Aorta (tissue), 5 donors: Measurements from ENCODE around the gene LRP1B. TPM values are rescaled to one million over a fixed set of nuclear protein-coding genes. Genes with fewer than 3 reads are reported as not detected.

ENCODE experiments used
- ATAC-seq: fragments of 200-7000 bp; cut with Tn5 transposase; one replicate; pipeline ENCODE4 v1.9.1; 2022; ENCODE audit warnings: moderate library complexity; ENCODE audit not compliant: low FRiP score
- DNase-seq, 2 donors: peaks; one replicate each; pipeline ENCODE4 v3.0.0-alpha.2; 2020
- H3K27ac ChIP-seq, 2 donors: one replicate each; pipeline ENCODE4 v1.5.1; 2013; ENCODE audit warnings: low read length in 2 of 2, mild to moderate bottlenecking in 2 of 2, moderate library complexity in 2 of 2, control low read depth in 1 of 2, inconsistent platforms in 1 of 2, low read depth in 1 of 2
- H3K27me3 ChIP-seq, 2 donors: one replicate each; pipeline ENCODE4 v1.6.1; 2013; ENCODE audit warnings: control low read depth in 1 of 2, low read length in 1 of 2, mild to moderate bottlenecking in 1 of 2, moderate library complexity in 1 of 2; ENCODE audit not compliant: insufficient read depth in 2 of 2, control insufficient read depth in 1 of 2
- H3K36me3 ChIP-seq, 2 donors: one replicate each; pipeline ENCODE4 v1.6.1; 2013; ENCODE audit warnings: control low read depth in 1 of 2, low read length in 1 of 2, mild to moderate bottlenecking in 1 of 2; ENCODE audit not compliant: insufficient read depth in 2 of 2, control insufficient read depth in 1 of 2
- H3K4me1 ChIP-seq, 2 donors: one replicate each; pipeline ENCODE4 v1.6.1; 2013; ENCODE audit warnings: low read length in 2 of 2, control low read depth in 1 of 2, mild to moderate bottlenecking in 1 of 2, moderate library complexity in 1 of 2; ENCODE audit not compliant: insufficient read depth in 2 of 2, control insufficient read depth in 1 of 2
- H3K4me3 ChIP-seq, 2 donors: one replicate each; pipeline ENCODE4 v1.5.1; 2013; ENCODE audit warnings: low read length in 2 of 2, control low read depth in 1 of 2, mild to moderate bottlenecking in 1 of 2
- H3K9me3 ChIP-seq: one replicate; pipeline ENCODE4 v1.6.1; 2013; ENCODE audit warnings: mild to moderate bottlenecking, low read length; ENCODE audit not compliant: control insufficient read depth
- WGBS, 2 donors: extraction: QIAGEN DNeasy Blood & Tissue Kit; methylation state at CpG; one replicate each; pipeline ENCODE4 v1.1.7; 2013; 5-methylcytosine and 5-hydroxymethylcytosine counted together
- intact Hi-C, 2 donors: fragments of 100-400 bp; cut with DNase I; formaldehyde crosslinking; loops; one replicate each; pipeline versions ENCODE4 v1.14.2 to v1.15.0; 2022
- polyA plus RNA-seq, 2 donors: library from polyadenylated mRNA; stranded (reverse); fragments of 200-250 nt; gene quantifications; one replicate each; pipeline ENCODE4 v1.2.3, GENCODE V29; 2013
- total RNA-seq, 2 donors: library from RNA; stranded (reverse); fragmentation: NEBNext Ultra II Directional; extraction: Animal tissue kit (Norgen Biotek cat#: 25700); gene quantifications; one replicate each; pipeline ENCODE4 v1.2.1, GENCODE V29; 2021
- donor health status: healthy with polysubstance abuse.
- donor health status: Bipolar disorder and iron deficiency.
- donor health status: DM: no; HTN: no; CAD: no.
- donor health status: DM: no; HTN: no; CAD: no.
- donor health status: DM: yes; HTN: yes; CAD: no.

The LRP1B gene
- total and polyA plus RNA-seq, 4 donors: 0.33 to 0.94 TPM; not detected in 2

GRCh38 chr2:142041105-142041504 lies 89.7 kb downstream of the LRP1B start:
- Histone ChIP-seq H3K36me3 (no peaks in the 10 kb centered on the region), H3K4me1 (no peaks in the 10 kb centered on the region), H3K4me3 (no peak overlapping the region), H3K27ac (no peak overlapping the region), H3K9me3 (no peaks in the 10 kb centered on the region), H3K27me3 (no peaks in the 10 kb centered on the region)
- intact Hi-C loops: no loop called here
- DNase-seq (no peak), ATAC-seq (no peak)
- 65 to 74% methylated on average over 1 of the region's 1 CpG for WGBS, 2 donors

- Histone ChIP-seq H3K9me3 (no peaks in the 10 kb centered on the region), H3K27ac (no peak overlapping the region), H3K36me3 (no peaks in the 10 kb centered on the region), H3K4me1 (no peaks in the 10 kb centered on the region), H3K27me3 (no peaks in the 10 kb centered on the region), H3K4me3 (no peak overlapping the region)
- intact Hi-C loops: no loop called here
- no peak for ATAC-seq
- 12 to 18% methylated on average over 1 of the region's 1 CpG for WGBS, 2 donors
- no peak for DNase-seq
Observed at GRCh38 chr2:142040556-142040955, 90.3 kb downstream of the LRP1B start.

- intact Hi-C loops: no loop called here
- no peaks in the 10 kb centered on the region for H3K4me1 ChIP-seq
- H3K36me3 ChIP-seq: no peaks in the 10 kb centered on the region
- H3K9me3 ChIP-seq: no peaks in the 10 kb centered on the region
- no peak for DNase-seq
- no peak for ATAC-seq
- no peaks in the 10 kb centered on the region for H3K27me3 ChIP-seq
- H3K27ac ChIP-seq: no peak overlapping the region
- no peak overlapping the region for H3K4me3 ChIP-seq
- 94 to 96% methylated on average over 1 of the region's 1 CpG for WGBS, 2 donors
Observed at GRCh38 chr2:142038826-142039225, 92.0 kb downstream of the LRP1B start.

GRCh38 chr2:142037744-142038143 lies 93.1 kb downstream of the LRP1B start:
- Histone ChIP-seq H3K36me3 (no peaks in the 10 kb centered on the region), H3K4me3 (no peak overlapping the region), H3K27me3 (no peaks in the 10 kb centered on the region), H3K9me3 (no peaks in the 10 kb centered on the region), H3K27ac (no peak overlapping the region), H3K4me1 (no peaks in the 10 kb centered on the region)
- ATAC-seq: no peak
- WGBS, 2 donors: 42 to 44% methylated on average over 3 of the region's 3 CpGs
- intact Hi-C loops: no loop called here
- no peak for DNase-seq

- WGBS, 2 donors: 39 to 42% methylated on average over 3 of the region's 3 CpGs
- Histone ChIP-seq H3K9me3 (no peaks in the 10 kb centered on the region), H3K4me3 (no peak overlapping the region), H3K36me3 (no peaks in the 10 kb centered on the region), H3K27ac (no peak overlapping the region), H3K4me1 (no peaks in the 10 kb centered on the region), H3K27me3 (no peaks in the 10 kb centered on the region)
- intact Hi-C loops: no loop called here
- no peak for DNase-seq
- no peak for ATAC-seq
Observed at GRCh38 chr2:142037066-142037465, 93.8 kb downstream of the LRP1B start.

- H3K36me3 ChIP-seq: no peaks in the 10 kb centered on the region
- 11 to 14% methylated on average over 1 of the region's 1 CpG for WGBS, 2 donors
- intact Hi-C loops: no loop called here
- H3K27ac ChIP-seq: no peak overlapping the region
- no peaks in the 10 kb centered on the region for H3K9me3 ChIP-seq
- H3K4me3 ChIP-seq: no peak overlapping the region
- H3K4me1 ChIP-seq: no peaks in the 10 kb centered on the region
- no peak for ATAC-seq
- H3K27me3 ChIP-seq: no peaks in the 10 kb centered on the region
- DNase-seq: no peak
Observed at GRCh38 chr2:142033393-142033792, 97.4 kb downstream of the LRP1B start.

GRCh38 chr2:142031656-142032055 lies 99.2 kb downstream of the LRP1B start:
- WGBS, 2 donors: 92 to 95% methylated on average over 3 of the region's 3 CpGs
- ATAC-seq: no peak
- H3K9me3 ChIP-seq: no peaks in the 10 kb centered on the region

GRCh38 chr2:142030735-142031134 lies 100.1 kb downstream of the LRP1B start:
- WGBS, 2 donors: 22 to 35% methylated on average over 2 of the region's 2 CpGs
- H3K27me3 ChIP-seq: no peaks in the 10 kb centered on the region
- DNase-seq: no peak
- no peak overlapping the region for H3K27ac ChIP-seq
- no peaks in the 10 kb centered on the region for H3K4me1 ChIP-seq
- intact Hi-C loops: no loop called here
- no peak overlapping the region for H3K4me3 ChIP-seq
- H3K9me3 ChIP-seq: no peaks in the 10 kb centered on the region
- ATAC-seq: no peak
- H3K36me3 ChIP-seq: no peaks in the 10 kb centered on the region

More at GRCh38 chr2:142031656-142032055, 99.2 kb downstream of the LRP1B start:
- no peaks in the 10 kb centered on the region for H3K27me3 ChIP-seq
- intact Hi-C loops: no loop called here
- no peak for DNase-seq
- H3K4me1 ChIP-seq: no peaks in the 10 kb centered on the region
- H3K4me3 ChIP-seq: no peak overlapping the region
- H3K27ac ChIP-seq: no peak overlapping the region
- H3K36me3 ChIP-seq: no peaks in the 10 kb centered on the region

- no peak for DNase-seq
- no peaks in the 10 kb centered on the region for H3K27me3 ChIP-seq
- H3K27ac ChIP-seq: no peak overlapping the region
- no peak for ATAC-seq
- 93 to 94% methylated on average over 1 of the region's 1 CpG for WGBS, 2 donors
- no peaks in the 10 kb centered on the region for H3K4me1 ChIP-seq
- no peak overlapping the region for H3K4me3 ChIP-seq
- intact Hi-C loops: no loop called here
- H3K9me3 ChIP-seq: no peaks in the 10 kb centered on the region
- no peaks in the 10 kb centered on the region for H3K36me3 ChIP-seq
Observed at GRCh38 chr2:142029974-142030373, 100.8 kb downstream of the LRP1B start.
